ENCODE results near the gene PRDM15.
A peak's percentile ranks its signal among the peaks of the same experiment; 100 is the strongest.

Gene PRDM15

DNA sequence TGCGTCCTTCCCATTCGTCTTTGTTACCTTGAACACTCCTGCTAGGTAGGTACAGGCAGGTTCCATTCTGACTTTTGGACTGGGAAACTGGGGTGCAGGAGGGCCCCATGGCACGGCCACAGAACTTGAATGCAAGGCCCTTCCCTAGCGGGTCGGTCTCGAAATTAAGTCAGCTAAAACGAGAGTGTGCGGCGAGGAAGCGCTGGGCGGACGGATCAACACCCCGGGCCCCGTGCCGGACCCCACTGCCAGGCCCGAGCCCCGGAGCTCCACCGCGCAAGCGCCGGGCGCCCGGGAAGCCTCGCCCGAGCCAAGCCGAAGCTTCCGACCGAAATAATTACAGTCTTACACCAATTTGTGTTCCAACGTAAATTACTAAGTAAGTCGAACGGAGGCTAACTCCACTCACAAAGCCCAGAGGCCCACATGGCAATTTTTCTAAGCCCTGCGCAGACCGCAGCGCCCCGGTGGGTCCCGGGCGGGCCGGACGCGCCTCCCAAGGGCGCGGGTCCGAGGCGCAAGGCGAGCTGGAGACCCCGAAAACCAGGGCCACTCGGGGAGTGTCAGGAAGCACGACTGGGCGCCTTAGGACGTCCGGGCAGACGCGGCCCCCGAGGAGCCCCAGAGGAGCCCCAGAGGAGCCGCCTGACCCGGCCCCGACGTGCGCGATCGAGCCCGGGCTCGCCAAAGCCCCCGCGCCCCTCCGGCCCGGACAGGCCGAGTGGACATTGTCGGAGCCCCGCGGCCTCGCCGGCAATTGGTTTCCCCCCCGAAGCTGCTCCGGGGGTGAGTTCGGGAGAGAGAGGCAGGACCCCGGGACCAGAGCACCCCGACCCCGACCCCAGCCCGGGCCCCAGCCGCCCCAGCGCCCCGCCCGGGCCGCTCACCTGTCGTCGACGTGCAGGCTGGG is 112.9 kb downstream of the PRDM15 start:
- H4K20me1 ChIP-seq, result peaks cover 0 to 34% (median 5%) of the 10 kb centered on the region in 11 experiments; a peak in 8 of 22 replicates
- H3K36me3 ChIP-seq, result no peaks in the 10 kb centered on the region
- no peak for TF ChIP-seq Cebpa-rat (IDR thresholded peaks at IDR 0.05)
- H3K27ac ChIP-seq, result no peak overlapping the region
- peaks cover 89 to 100% (median 96%) of the 10 kb centered on the region in 11 experiments for H3K27me3 ChIP-seq
- peaks cover 0 to 15% (median 11%) of the 10 kb centered on the region in 11 experiments; a peak in 14 of 22 replicates for H3K9me3 ChIP-seq (replicated peaks in 1 of 11)
- peaks cover 13 to 26% (median 18%) of the 10 kb centered on the region in 10 experiments for H3K4me1 ChIP-seq
- H3K4me3 ChIP-seq, result no peak overlapping the region
- no peak overlapping the region for H3K9ac ChIP-seq
- no peak overlapping the region for H3K4me2 ChIP-seq

- H3K9ac ChIP-seq, result no peak overlapping the region
- H3K4me2 ChIP-seq, result no peak overlapping the region
- peaks cover 13 to 32% (median 18%) of the 10 kb centered on the region in 10 experiments for H3K4me1 ChIP-seq
- no peak overlapping the region for H3K4me3 ChIP-seq
- H3K27me3 ChIP-seq, result peaks cover 96 to 100% (median 100%) of the 10 kb centered on the region in 11 experiments
- H3K36me3 ChIP-seq, result no peaks in the 10 kb centered on the region
- no peak overlapping the region for H3K27ac ChIP-seq
- H4K20me1 ChIP-seq, result peaks cover 0 to 28% (median 5%) of the 10 kb centered on the region in 11 experiments; a peak in 8 of 22 replicates
- TF ChIP-seq Cebpa-rat (IDR thresholded peaks at IDR 0.05), result no peak
- H3K9me3 ChIP-seq (replicated peaks in 1 of 11), result peaks cover 0 to 15% (median 11%) of the 10 kb centered on the region in 11 experiments; a peak in 14 of 22 replicates
Measured at GRCh38 chr21:41765420-41765821, 113.7 kb downstream of the PRDM15 start.

- H3K9me3 ChIP-seq (replicated peaks in 1 of 11), result peaks cover 0 to 15% (median 11%) of the 10 kb centered on the region in 11 experiments; a peak in 14 of 22 replicates
- H3K4me3 ChIP-seq, result no peak overlapping the region
- no peaks in the 10 kb centered on the region for H3K36me3 ChIP-seq
- H4K20me1 ChIP-seq, result peaks cover 0 to 28% (median 5%) of the 10 kb centered on the region in 11 experiments; a peak in 8 of 22 replicates
- H3K4me1 ChIP-seq, result peaks cover 13 to 32% (median 18%) of the 10 kb centered on the region in 10 experiments
- peaks cover 97 to 100% (median 100%) of the 10 kb centered on the region in 11 experiments for H3K27me3 ChIP-seq
- no peak for TF ChIP-seq Cebpa-rat (IDR thresholded peaks at IDR 0.05)
- H3K27ac ChIP-seq, result no peak overlapping the region
- H3K4me2 ChIP-seq, result no peak overlapping the region
- no peak overlapping the region for H3K9ac ChIP-seq
Measured at GRCh38 chr21:41764558-41765419, 114.4 kb downstream of the PRDM15 start.

GRCh38 chr21:41763996-41764395 is 115.1 kb downstream of the PRDM15 start:
- peaks cover 13 to 32% (median 18%) of the 10 kb centered on the region in 10 experiments for H3K4me1 ChIP-seq
- H3K4me3 ChIP-seq, result no peak overlapping the region
- no peak overlapping the region for H3K27ac ChIP-seq

DNA sequence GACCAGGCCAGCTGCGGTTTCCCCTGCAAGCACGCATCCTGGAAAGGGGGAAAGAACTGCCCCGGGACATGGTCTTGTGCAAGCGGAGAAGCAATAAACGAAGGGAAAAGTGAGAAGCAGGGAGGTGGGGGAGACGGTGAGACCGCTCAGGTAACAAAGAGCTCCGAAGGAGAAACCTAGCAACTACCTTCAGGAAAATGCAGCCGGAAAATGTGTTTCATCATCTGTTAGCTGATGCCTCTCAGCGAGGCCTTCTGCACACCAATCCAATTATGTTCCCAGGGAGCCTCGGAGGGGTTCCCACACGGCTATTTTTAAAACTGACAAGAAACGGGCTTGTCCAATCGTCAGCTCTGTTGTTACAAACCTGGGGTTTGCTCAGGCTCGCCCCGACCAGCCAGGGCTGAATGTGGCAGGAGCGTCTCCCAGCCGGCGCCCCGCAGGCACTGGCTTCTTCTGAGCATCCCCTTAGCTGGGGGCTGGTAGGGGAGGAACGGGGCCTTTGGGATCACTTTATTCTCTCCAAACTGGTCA is 115.7 kb downstream of the PRDM15 start:
- no peak overlapping the region for H3K27ac ChIP-seq
- peaks cover 84 to 94% (median 89%) of the 10 kb centered on the region in 11 experiments for H3K27me3 ChIP-seq
- peaks cover 0 to 27% (median 5%) of the 10 kb centered on the region in 11 experiments; a peak in 7 of 22 replicates for H4K20me1 ChIP-seq
- no peak for TF ChIP-seq Cebpa-rat (IDR thresholded peaks at IDR 0.05)
- H3K4me1 ChIP-seq, result peaks cover 8 to 27% (median 13%) of the 10 kb centered on the region in 10 experiments
- H3K9ac ChIP-seq, result no peak overlapping the region
- H3K4me3 ChIP-seq, result no peak overlapping the region
- no peak overlapping the region for H3K4me2 ChIP-seq
- no peaks in the 10 kb centered on the region for H3K36me3 ChIP-seq
- H3K9me3 ChIP-seq (replicated peaks in 1 of 11), result peaks cover 0 to 15% (median 11%) of the 10 kb centered on the region in 11 experiments; a peak in 14 of 22 replicates

More at GRCh38 chr21:41763996-41764395, 115.1 kb downstream of the PRDM15 start:
- no peak overlapping the region for H3K4me2 ChIP-seq
- no peak overlapping the region for H3K9ac ChIP-seq
- peaks cover 0 to 28% (median 5%) of the 10 kb centered on the region in 11 experiments; a peak in 7 of 22 replicates for H4K20me1 ChIP-seq
- peaks cover 90 to 99% (median 94%) of the 10 kb centered on the region in 11 experiments for H3K27me3 ChIP-seq
- H3K9me3 ChIP-seq (replicated peaks in 1 of 11), result peaks cover 0 to 15% (median 11%) of the 10 kb centered on the region in 11 experiments; a peak in 14 of 22 replicates
- no peak for TF ChIP-seq Cebpa-rat (IDR thresholded peaks at IDR 0.05)
- no peaks in the 10 kb centered on the region for H3K36me3 ChIP-seq

DNA sequence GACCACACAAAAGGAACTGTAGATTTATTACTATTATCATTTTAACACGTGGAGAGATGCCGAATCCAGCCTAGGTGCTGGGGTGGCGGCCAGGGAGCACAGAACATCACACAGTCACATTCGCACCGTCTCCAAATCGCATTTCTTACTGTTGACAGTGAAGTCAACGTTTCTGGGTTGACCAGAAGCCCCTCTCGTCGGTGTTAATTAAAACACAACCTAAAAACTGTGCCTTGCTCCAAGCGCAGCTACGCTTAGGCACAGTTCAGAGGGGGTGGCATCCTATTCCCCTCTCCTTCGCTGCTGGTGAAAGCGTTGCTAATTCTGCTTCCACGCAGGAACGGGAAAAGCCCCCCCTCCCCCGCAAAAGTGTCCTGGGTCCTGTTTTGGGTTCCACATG is 116.4 kb downstream of the PRDM15 start:
- Histone ChIP-seq H3K4me3 (no peak overlapping the region), H3K9me3 (replicated peaks in 1 of 11) (peaks cover 0 to 15% (median 11%) of the 10 kb centered on the region in 11 experiments; a peak in 14 of 22 replicates), H3K27me3 (peaks cover 77 to 86% (median 82%) of the 10 kb centered on the region in 11 experiments), H3K4me2 (no peak overlapping the region), H4K20me1 (peaks cover 0 to 20% (median under 1%) of the 10 kb centered on the region in 11 experiments; a peak in 7 of 22 replicates), H3K27ac (no peak overlapping the region), H3K9ac (no peak overlapping the region), H3K36me3 (no peaks in the 10 kb centered on the region), H3K4me1 (peaks cover 1 to 20% (median 6%) of the 10 kb centered on the region in 10 experiments)
- TF ChIP-seq Cebpa-rat (IDR thresholded peaks at IDR 0.05), result no peak

DNA sequence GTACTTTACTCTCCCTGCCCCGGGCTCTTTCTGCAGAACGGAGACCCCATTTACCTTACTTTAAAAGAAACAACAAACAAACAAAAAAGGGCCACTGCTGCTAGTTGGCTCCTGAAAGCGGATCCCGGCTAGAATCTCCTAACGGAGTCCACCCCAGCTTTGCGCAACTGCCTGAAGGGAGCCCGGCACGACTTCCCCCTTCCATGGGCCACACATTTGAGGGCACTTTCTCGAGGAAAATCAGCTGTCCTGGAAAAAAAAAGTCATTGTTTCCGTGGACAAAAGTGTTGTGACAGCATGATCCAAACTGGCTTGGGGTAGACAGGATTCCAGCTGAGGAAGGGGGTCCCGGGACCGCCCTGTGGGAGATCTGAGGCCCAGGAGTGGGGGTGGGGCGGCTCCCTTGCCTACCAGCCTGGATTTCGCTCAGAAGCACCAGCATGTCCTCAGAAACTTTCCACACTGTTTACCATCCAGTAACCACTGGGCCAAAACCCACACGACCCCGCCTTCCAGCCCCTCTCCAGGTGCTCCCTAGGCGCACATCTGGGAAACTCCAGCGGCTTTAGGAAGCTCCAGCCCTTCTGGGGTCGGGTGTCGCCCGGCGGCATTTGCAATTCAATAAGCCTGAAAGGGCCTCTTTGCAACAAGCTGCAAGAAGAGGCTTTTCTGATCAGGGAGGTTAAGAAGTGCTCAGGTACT is 117.1 kb downstream of the PRDM15 start:
- H3K9me3 ChIP-seq (replicated peaks in 1 of 11), result peaks cover 0 to 14% (median 11%) of the 10 kb centered on the region in 11 experiments; a peak in 14 of 22 replicates
- H3K27me3 ChIP-seq, result peaks cover 70 to 80% (median 75%) of the 10 kb centered on the region in 11 experiments
- H4K20me1 ChIP-seq, result peaks cover 0 to 17% (median 0%) of the 10 kb centered on the region in 11 experiments; a peak in 5 of 22 replicates
- no peak overlapping the region for H3K9ac ChIP-seq
- H3K36me3 ChIP-seq, result no peaks in the 10 kb centered on the region
- H3K4me2 ChIP-seq, result peak overlapping the region in 4 of 11 experiments; percentile 9 to 75 (median 64); a peak in 7 of 22 replicates
- no peak for TF ChIP-seq Cebpa-rat (IDR thresholded peaks at IDR 0.05)
- no peak overlapping the region for H3K27ac ChIP-seq
- no peak overlapping the region for H3K4me3 ChIP-seq
- H3K4me1 ChIP-seq, result peaks cover 0 to 18% (median 0%) of the 10 kb centered on the region in 10 experiments; a peak in 9 of 20 replicates

All from BLaER1 treated with 17β-estradiol and CSF1 and Interleukin-3, amounts not matched to agents 10 nM and 100 nM (cell line).